ENCODE results near the gene HSD11B1. TPM values are rescaled to one million over a fixed set of nuclear protein-coding genes. Genes with fewer than 3 reads are reported as not detected.

Gene HSD11B1
- total RNA-seq, 1 experiment from 2014 or later = 0.27 TPM

DNA sequence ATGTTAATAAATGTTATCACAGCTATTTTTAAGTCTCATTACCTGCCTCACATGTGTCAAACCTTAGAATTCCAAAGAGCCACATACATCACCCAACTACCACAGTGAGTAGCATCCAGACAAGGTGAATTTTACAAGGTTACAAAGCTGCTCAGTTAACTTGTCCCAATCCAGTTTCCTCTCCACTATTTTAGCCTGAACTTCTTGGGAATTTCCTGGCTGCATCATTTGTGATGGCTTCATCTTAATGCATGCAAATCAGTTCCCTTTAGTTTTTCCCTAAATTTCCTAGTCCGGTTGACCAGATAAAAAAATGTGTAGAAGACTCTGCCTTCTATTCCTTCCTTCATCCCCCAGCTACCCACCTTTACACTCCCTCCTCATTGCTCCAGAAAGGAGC, 50.6 kb downstream of the HSD11B1 start:
- Histone ChIP-seq H3K79me2 (ENCODE audit: insufficient read depth, low read length) (no peaks in the 10 kb centered on the region), H4K20me1 (ENCODE audit: insufficient read depth) (no peaks in the 10 kb centered on the region), H3K27ac (ENCODE audit: low read depth, low read length) (no peak overlapping the region), H3K4me1 (ENCODE audit: control insufficient read depth in 1 of 2, insufficient read depth in 2 of 2, low read length in 2 of 2) (no peaks in the 10 kb centered on the region), H3K9me3 (ENCODE audit: control insufficient read depth in 1 of 2, insufficient read depth in 1 of 2, low read depth in 1 of 2, low read length in 2 of 2) (no peaks in the 10 kb centered on the region), H3K27me3 (ENCODE audit: insufficient read depth, low read length) (no peaks in the 10 kb centered on the region), H2AFZ (ENCODE audit: low read depth, low read length, poor library complexity, severe bottlenecking) (no peak overlapping the region), H3K4me3 (replicated peaks in 1 of 2; ENCODE audit: low read depth in 1 of 2, low read length in 2 of 2) (no peak overlapping the region), H3K4me2 (ENCODE audit: low read length) (no peak overlapping the region), H3K9me2 (ENCODE audit: insufficient read depth) (no peaks in the 10 kb centered on the region), H3K9ac (ENCODE audit: low read length) (no peak overlapping the region), H3K36me3 (ENCODE audit: control insufficient read depth in 1 of 2, insufficient read depth in 2 of 2, low read length in 2 of 2) (no peaks in the 10 kb centered on the region)
- BruUV-seq (replicated peaks) = no TSS peak
- ATAC-seq = no peak
- CTCF ChIA-PET = no interaction called here
- RAD21 ChIA-PET (ENCODE audit: low non-redundant PET in 1 of 2, low total read pairs in 2 of 2, uncharacterized antibody in 2 of 2, unreplicated experiment in 2 of 2) = no interaction called here
- TF ChIP-seq, protein P1, sequence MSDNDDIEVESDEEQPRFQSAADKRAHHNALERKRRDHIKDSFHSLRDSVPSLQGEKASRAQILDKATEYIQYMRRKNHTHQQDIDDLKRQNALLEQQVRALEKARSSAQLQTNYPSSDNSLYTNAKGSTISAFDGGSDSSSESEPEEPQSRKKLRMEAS (IDR thresholded peaks at IDR 0.05) = no peak
- TF ChIP-seq CEBPB (IDR thresholded peaks at IDR 0.05; ENCODE audit: low read depth) (no peak), CBX3 (IDR thresholded peaks at IDR 0.05; ENCODE audit: low read depth) (no peak), SRF (IDR thresholded peaks at IDR 0.05; ENCODE audit: low read depth) (no peak)
- TF ChIP-seq, protein P2, sequence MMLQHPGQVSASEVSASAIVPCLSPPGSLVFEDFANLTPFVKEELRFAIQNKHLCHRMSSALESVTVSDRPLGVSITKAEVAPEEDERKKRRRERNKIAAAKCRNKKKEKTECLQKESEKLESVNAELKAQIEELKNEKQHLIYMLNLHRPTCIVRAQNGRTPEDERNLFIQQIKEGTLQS (IDR thresholded peaks at IDR 0.05) = no peak
- POLR2A ChIA-PET = no interaction called here
- intact Hi-C loops (cut with micrococcal nuclease) = no loop called here
- DNase-seq (ENCODE audit: low read depth, low spot score) = no peak

DNA sequence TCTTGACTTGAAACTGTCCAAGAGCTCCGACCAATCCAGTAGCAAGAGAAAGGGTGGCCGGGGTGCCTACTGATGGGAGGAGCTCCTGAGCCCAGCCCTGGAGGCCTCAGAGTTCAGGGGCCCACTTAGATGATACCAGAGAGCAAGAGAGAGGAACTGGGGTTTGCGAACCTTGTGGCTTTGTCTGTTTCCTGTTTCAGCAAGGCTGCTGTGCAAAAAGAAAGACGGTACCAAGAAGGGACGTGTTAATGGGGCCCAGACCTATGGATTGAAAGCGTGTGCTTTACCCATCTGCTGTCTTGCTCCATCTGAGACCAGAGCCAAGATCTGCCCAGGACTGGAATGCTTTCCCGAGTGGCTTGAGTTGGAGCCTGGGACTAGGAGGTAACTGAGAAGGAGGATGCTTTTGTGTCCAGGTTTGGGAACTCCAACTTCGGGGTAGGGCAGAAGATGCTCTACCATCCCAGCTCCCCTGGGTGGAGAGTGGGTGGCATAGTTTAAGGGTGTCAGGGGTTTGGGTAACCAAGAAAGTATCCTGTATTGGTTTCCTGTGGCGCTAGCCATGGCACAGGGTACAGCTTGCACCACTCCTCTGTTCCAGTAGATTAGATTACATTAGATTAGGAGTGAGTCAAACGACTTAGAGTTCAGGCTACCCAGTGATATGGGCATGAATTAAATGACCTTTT, 51.4 kb downstream of the HSD11B1 start, which contains the start of gene TRAF3IP3:
Gene TRAF3IP3, plus strand, starts transcription at position 128 of the 689 bp plus-strand sequence. CDS start 3,987 bp downstream, outside the sequence.
- no peaks in the 10 kb centered on the region for H3K27me3 ChIP-seq (ENCODE audit: insufficient read depth, low read length)
- no peaks in the 10 kb centered on the region for H3K4me1 ChIP-seq (ENCODE audit: control insufficient read depth in 1 of 2, insufficient read depth in 2 of 2, low read length in 2 of 2)
- H4K20me1 ChIP-seq (ENCODE audit: insufficient read depth) = no peaks in the 10 kb centered on the region
- no peak within 1 kb of the TSS for H3K4me3 ChIP-seq (replicated peaks in 1 of 2; ENCODE audit: low read depth in 1 of 2, low read length in 2 of 2)
- ATAC-seq = no peak
- no peak within 1 kb of the TSS for H3K27ac ChIP-seq (ENCODE audit: low read depth, low read length)
- ChIA-PET CTCF (no interaction called here), RAD21 (ENCODE audit: low non-redundant PET in 1 of 2, low total read pairs in 2 of 2, uncharacterized antibody in 2 of 2, unreplicated experiment in 2 of 2) (no interaction called here), POLR2A (no interaction called here)
- no peak within 1 kb of the TSS for H3K4me2 ChIP-seq (ENCODE audit: low read length)
- DNase-seq (ENCODE audit: low read depth, low spot score) = no peak
- TF ChIP-seq EGR1 (IDR thresholded peaks at IDR 0.05; ENCODE audit: low read depth) (no peak), SRF (IDR thresholded peaks at IDR 0.05; ENCODE audit: low read depth) (no peak), YY1 (IDR thresholded peaks at IDR 0.05; ENCODE audit: extremely low read depth, insufficient replicate concordance, low read depth, low read length) (no peak), TCF7L2 (IDR thresholded peaks at IDR 0.05; ENCODE audit: borderline replicate concordance, extremely low read depth, insufficient read depth, insufficient read length) (no peak), POLR2AphosphoS5 (IDR thresholded peaks at IDR 0.05; ENCODE audit: low read depth, low read length) (no peak)
- H3K36me3 ChIP-seq (ENCODE audit: control insufficient read depth in 1 of 2, insufficient read depth in 2 of 2, low read length in 2 of 2) = no peaks in the 10 kb centered on the region
- no peak within 1 kb of the TSS for H2AFZ ChIP-seq (ENCODE audit: low read depth, low read length, poor library complexity, severe bottlenecking)
- intact Hi-C loops (cut with micrococcal nuclease) = no loop called here
- no peak within 1 kb of the TSS for H3K9ac ChIP-seq (ENCODE audit: low read length)
- BruUV-seq (replicated peaks) = no TSS peak
- H3K79me2 ChIP-seq (ENCODE audit: insufficient read depth, low read length) = no peaks in the 10 kb centered on the region
- H3K9me2 ChIP-seq (ENCODE audit: insufficient read depth) = no peaks in the 10 kb centered on the region
- no peaks in the 10 kb centered on the region for H3K9me3 ChIP-seq (ENCODE audit: control insufficient read depth in 1 of 2, insufficient read depth in 1 of 2, low read depth in 1 of 2, low read length in 2 of 2)
